ENCODE results near the gene POU3F1.
A peak's percentile ranks its signal among the peaks of the same experiment; 100 is the strongest.

The POU3F1 gene

GRCh38 chr1:38006008-38006828 is 40.4 kb downstream of the POU3F1 start:
- H3K27me3 ChIP-seq (ENCODE audit: control insufficient read depth in 5 of 5, insufficient read depth in 4 of 5, low read length in 5 of 5), result peaks cover 0 to 16% (median 15%) of the 10 kb centered on the region in 5 donors
- H3K9ac ChIP-seq (ENCODE audit: low read length in 5 of 5), result peak overlapping the region in 1 of 5 donors; percentile 66
- peaks cover 2 to 35% (median 20%) of the 10 kb centered on the region in 5 donors for H3K4me1 ChIP-seq (ENCODE audit: control insufficient read depth in 5 of 5, insufficient read depth in 5 of 5, low read length in 5 of 5)
- H3K36me3 ChIP-seq (ENCODE audit: control insufficient read depth in 5 of 5, insufficient read depth in 5 of 5, low read length in 5 of 5), result no peaks in the 10 kb centered on the region
- no peaks in the 10 kb centered on the region for H3K9me3 ChIP-seq (ENCODE audit: control insufficient read depth in 5 of 5, low read length in 5 of 5)
- H3K27ac ChIP-seq (ENCODE audit: low read depth, low read length), result peak overlapping the region; percentile 16
- peak overlapping the region in 4 of 5 donors; percentile 43 to 55 (median 48) for H3K4me3 ChIP-seq (ENCODE audit: low read depth in 1 of 5, low read length in 5 of 5)

- Histone ChIP-seq H3K4me1 (ENCODE audit: control insufficient read depth in 5 of 5, insufficient read depth in 5 of 5, low read length in 5 of 5) (peaks cover 8 to 43% (median 28%) of the 10 kb centered on the region in 5 donors), H3K9ac (ENCODE audit: low read length in 5 of 5) (peak within 1 kb of the TSS in 4 of 5 donors; percentile 59 to 87 (median 74)), H3K36me3 (ENCODE audit: control insufficient read depth in 5 of 5, insufficient read depth in 5 of 5, low read length in 5 of 5) (no peaks in the 10 kb centered on the region), H3K27ac (ENCODE audit: low read depth, low read length) (peak within 1 kb of the TSS; percentile 45), H3K4me3 (ENCODE audit: low read depth in 1 of 5, low read length in 5 of 5) (peak within 1 kb of the TSS; percentile 69 to 86 (median 73)), H3K9me3 (ENCODE audit: control insufficient read depth in 5 of 5, low read length in 5 of 5) (no peaks in the 10 kb centered on the region), H3K27me3 (ENCODE audit: control insufficient read depth in 5 of 5, insufficient read depth in 4 of 5, low read length in 5 of 5) (peaks cover 0 to 20% (median 15%) of the 10 kb centered on the region in 5 donors)
Measured at GRCh38 chr1:38005195-38006007, 41.2 kb downstream of the POU3F1 start, which contains the start of gene FHL3. FHL3 (minus strand) TSS chr1:38005514; CDS start chr1:37999412, 6,102 bp downstream.

- Histone ChIP-seq H3K4me1 (ENCODE audit: control insufficient read depth in 5 of 5, insufficient read depth in 5 of 5, low read length in 5 of 5) (peaks cover 14 to 52% (median 36%) of the 10 kb centered on the region in 5 donors), H3K27ac (ENCODE audit: low read depth, low read length) (peak overlapping the region; percentile 45), H3K4me3 (ENCODE audit: low read depth in 1 of 5, low read length in 5 of 5) (peak overlapping the region; percentile 69 to 86 (median 73)), H3K9ac (ENCODE audit: low read length in 5 of 5) (peak overlapping the region in 4 of 5 donors; percentile 59 to 87 (median 74)), H3K9me3 (ENCODE audit: control insufficient read depth in 5 of 5, low read length in 5 of 5) (no peaks in the 10 kb centered on the region), H3K36me3 (ENCODE audit: control insufficient read depth in 5 of 5, insufficient read depth in 5 of 5, low read length in 5 of 5) (no peaks in the 10 kb centered on the region), H3K27me3 (ENCODE audit: control insufficient read depth in 5 of 5, insufficient read depth in 4 of 5, low read length in 5 of 5) (peaks cover 0 to 27% (median 15%) of the 10 kb centered on the region in 5 donors)
Measured at GRCh38 chr1:38004284-38005108, 42.1 kb downstream of the POU3F1 start.

DNA sequence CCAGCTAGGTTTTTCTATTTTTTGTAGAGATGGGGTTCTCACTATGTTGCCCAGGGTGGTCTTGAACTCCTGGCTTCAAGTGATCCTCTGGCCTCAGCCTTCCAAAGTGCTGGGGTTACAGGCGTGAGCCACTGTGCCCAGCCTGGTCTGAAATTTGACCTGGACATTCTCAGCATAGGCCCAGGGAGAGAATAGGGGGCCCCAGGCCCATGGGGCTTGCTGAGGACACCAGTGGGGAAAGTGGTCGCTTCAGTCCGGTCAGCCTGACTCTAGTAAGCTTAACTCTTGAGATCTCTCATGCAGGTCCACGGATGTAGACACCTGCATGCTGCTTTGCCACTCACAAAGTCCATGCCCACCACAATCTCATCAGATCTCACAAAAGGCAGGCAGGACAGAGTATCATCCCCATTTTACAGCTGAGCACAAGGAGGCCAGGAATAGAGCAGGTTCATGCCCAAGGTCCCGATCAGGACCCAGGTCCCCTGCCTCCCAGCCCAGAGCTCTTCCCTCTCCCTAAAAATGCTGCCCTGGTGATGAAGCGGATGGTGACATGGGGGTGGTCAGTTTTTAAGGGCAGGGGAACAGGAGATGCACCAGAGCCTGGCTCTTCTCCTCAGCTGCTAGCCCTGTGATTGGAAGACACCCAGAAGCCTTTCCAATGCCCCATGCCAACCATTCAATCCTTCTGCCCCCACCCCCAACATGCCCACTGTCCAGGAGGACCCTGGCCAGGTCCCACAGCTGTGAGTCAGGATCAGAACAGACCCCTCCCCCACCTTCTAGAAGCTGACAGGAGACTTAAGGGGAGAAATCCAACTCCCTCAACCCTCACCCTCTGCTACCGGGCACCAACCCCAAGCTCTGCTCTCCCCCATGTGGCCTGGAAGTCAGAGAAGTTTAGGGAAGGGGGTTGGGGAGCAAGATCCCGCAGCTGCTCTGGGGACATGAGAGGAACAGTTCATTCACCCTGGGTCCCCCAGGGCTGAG is 43.0 kb downstream of the POU3F1 start:
- Histone ChIP-seq H3K9ac (ENCODE audit: low read length in 5 of 5) (peak overlapping the region in 3 of 5 donors; percentile 59 to 87 (median 63)), H3K4me1 (ENCODE audit: control insufficient read depth in 5 of 5, insufficient read depth in 5 of 5, low read length in 5 of 5) (peaks cover 14 to 59% (median 46%) of the 10 kb centered on the region in 5 donors), H3K4me3 (ENCODE audit: low read depth in 1 of 5, low read length in 5 of 5) (peak overlapping the region in 4 of 5 donors; percentile 36 to 81 (median 71)), H3K27me3 (ENCODE audit: control insufficient read depth in 5 of 5, insufficient read depth in 4 of 5, low read length in 5 of 5) (peaks cover 0 to 27% (median 20%) of the 10 kb centered on the region in 5 donors), H3K27ac (ENCODE audit: low read depth, low read length) (peak overlapping the region; percentile 45), H3K9me3 (ENCODE audit: control insufficient read depth in 5 of 5, low read length in 5 of 5) (no peaks in the 10 kb centered on the region), H3K36me3 (ENCODE audit: control insufficient read depth in 5 of 5, insufficient read depth in 5 of 5, low read length in 5 of 5) (peaks cover 0 to 4% (median 0%) of the 10 kb centered on the region in 5 donors)

DNA sequence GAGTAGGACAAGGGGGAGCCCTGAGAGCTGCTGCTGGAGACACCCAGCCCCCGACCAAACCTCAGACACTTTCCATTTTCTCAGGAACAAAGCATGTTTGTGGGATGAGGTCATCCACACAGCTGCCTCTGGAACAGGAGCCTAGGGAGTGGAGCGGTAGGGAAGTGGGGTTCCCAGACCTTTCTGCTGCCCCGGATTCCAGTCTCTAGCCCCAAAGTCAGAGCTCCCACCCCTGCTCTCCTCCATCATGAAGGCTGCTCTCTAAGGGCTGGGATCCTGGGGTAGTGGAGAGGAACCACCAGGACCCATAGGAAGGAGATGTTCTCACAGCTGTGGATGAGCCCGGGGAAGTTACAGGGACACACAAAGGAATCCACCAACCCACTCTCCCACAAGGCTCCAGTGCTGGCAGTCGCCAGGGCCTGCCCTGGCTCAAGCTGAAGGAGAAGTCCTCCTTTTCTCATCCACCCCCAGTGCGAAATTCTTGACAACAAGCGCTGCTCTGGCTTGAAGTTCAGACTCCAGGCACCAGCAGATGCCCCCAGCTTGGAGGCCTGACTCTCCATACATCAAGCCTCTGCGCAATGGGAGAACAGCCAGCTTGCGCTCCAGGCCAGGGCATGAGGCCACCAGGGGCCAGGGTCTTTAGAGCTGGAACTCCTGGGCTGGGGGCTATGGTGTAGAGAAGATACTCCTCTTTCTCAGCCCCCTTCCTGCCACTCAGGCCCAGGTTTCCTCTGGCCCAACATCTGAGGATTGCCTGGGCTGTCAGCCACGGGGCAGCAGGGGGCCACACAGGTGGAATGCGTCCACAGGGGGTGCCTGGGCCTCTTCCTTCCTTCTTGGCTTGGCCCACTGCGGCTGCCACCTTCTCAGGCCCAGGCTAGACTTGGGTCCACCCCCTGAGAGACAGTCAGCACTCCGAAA is 45.8 kb downstream of the POU3F1 start:
- peak overlapping the region in 3 of 5 donors; percentile 47 to 68 (median 53) for H3K9ac ChIP-seq (ENCODE audit: low read length in 5 of 5)
- H3K36me3 ChIP-seq (ENCODE audit: control insufficient read depth in 5 of 5, insufficient read depth in 5 of 5, low read length in 5 of 5), result peaks cover 0 to 18% (median 4%) of the 10 kb centered on the region in 5 donors

DNA sequence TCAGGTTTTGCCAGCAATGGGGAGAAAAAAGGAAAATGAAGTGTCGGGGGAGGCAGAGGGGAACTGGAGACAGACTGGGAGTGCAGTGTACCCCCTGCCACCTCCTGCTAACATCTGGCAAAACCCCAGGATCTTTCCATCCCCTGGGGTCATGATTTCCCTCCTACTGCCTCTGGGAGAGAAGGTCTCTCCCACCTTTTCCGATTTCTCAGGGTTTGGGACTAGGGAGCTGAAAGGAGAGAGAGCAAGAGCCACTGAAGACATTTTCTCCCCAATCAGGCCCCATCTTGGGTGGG is 46.4 kb downstream of the POU3F1 start:
- peak overlapping the region; percentile 78 for H3K27ac ChIP-seq (ENCODE audit: low read depth, low read length)
- no peaks in the 10 kb centered on the region for H3K9me3 ChIP-seq (ENCODE audit: control insufficient read depth in 5 of 5, low read length in 5 of 5)
- H3K4me3 ChIP-seq (ENCODE audit: low read depth in 1 of 5, low read length in 5 of 5), result peak overlapping the region in 4 of 5 donors; percentile 13 to 39 (median 19)
- peaks cover 0 to 18% (median 4%) of the 10 kb centered on the region in 5 donors for H3K36me3 ChIP-seq (ENCODE audit: control insufficient read depth in 5 of 5, insufficient read depth in 5 of 5, low read length in 5 of 5)
- H3K27me3 ChIP-seq (ENCODE audit: control insufficient read depth in 5 of 5, insufficient read depth in 4 of 5, low read length in 5 of 5), result peaks cover 2 to 36% (median 26%) of the 10 kb centered on the region in 5 donors
- H3K4me1 ChIP-seq (ENCODE audit: control insufficient read depth in 5 of 5, insufficient read depth in 5 of 5, low read length in 5 of 5), result peaks cover 15 to 87% (median 65%) of the 10 kb centered on the region in 5 donors
- H3K9ac ChIP-seq (ENCODE audit: low read length in 5 of 5), result peak overlapping the region in 3 of 5 donors; percentile 25 to 68 (median 38)

More for the DNA sequence above, 45.8 kb downstream of the POU3F1 start:
- H3K9me3 ChIP-seq (ENCODE audit: control insufficient read depth in 5 of 5, low read length in 5 of 5), result no peaks in the 10 kb centered on the region
- peaks cover 2 to 35% (median 28%) of the 10 kb centered on the region in 5 donors for H3K27me3 ChIP-seq (ENCODE audit: control insufficient read depth in 5 of 5, insufficient read depth in 4 of 5, low read length in 5 of 5)
- H3K4me3 ChIP-seq (ENCODE audit: low read depth in 1 of 5, low read length in 5 of 5), result peak overlapping the region in 2 of 5 donors; percentile 13 to 38
- H3K4me1 ChIP-seq (ENCODE audit: control insufficient read depth in 5 of 5, insufficient read depth in 5 of 5, low read length in 5 of 5), result peaks cover 14 to 82% (median 60%) of the 10 kb centered on the region in 5 donors
- peak overlapping the region; percentile 78 for H3K27ac ChIP-seq (ENCODE audit: low read depth, low read length)

DNA sequence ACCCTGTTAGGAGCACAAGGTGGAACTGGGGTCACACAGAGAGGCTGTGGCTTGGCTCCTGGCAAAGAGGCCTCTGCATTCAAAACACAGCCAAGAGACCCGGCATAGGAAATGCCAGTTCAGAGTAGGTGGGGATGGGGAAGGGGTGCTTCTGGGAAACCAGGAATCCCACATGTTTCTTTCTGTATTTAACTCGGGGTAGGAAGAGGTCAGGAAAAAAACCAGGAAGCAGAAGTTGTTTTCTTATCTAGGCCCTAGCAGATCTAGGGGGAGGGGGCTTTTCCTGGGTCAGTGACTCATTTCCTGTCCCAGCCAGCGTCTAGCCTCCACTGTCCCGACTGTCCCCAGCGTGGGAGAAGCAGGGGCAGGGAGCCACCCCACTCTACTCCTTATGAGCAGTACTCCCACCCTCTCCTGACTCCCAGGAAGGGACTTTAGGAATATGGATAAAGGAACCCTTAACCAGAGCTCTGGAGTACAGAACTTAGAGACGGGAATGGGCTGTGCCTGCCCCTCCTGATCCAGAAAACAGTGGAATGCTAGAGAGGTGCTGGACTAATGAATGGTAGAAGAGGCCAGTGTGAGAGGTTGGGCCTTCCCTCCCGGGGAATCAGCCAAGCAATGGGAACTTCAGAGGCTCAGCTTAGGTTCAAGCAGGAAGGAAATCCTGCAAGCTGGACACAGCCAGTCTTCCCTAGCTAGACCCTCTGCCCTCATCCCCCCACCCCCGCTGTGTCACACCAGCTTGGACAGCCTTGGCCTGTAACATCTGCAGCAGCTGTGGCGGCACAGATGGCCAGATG is 47.0 kb downstream of the POU3F1 start:
- peaks cover 2 to 38% (median 24%) of the 10 kb centered on the region in 5 donors for H3K27me3 ChIP-seq (ENCODE audit: control insufficient read depth in 5 of 5, insufficient read depth in 4 of 5, low read length in 5 of 5)
- no peaks in the 10 kb centered on the region for H3K9me3 ChIP-seq (ENCODE audit: control insufficient read depth in 5 of 5, low read length in 5 of 5)
- peaks cover 16 to 89% (median 66%) of the 10 kb centered on the region in 5 donors for H3K4me1 ChIP-seq (ENCODE audit: control insufficient read depth in 5 of 5, insufficient read depth in 5 of 5, low read length in 5 of 5)
- peak overlapping the region in 3 of 5 donors; percentile 38 to 68 (median 38) for H3K9ac ChIP-seq (ENCODE audit: low read length in 5 of 5)
- peaks cover 0 to 18% (median 4%) of the 10 kb centered on the region in 5 donors for H3K36me3 ChIP-seq (ENCODE audit: control insufficient read depth in 5 of 5, insufficient read depth in 5 of 5, low read length in 5 of 5)
- peak overlapping the region; percentile 78 for H3K27ac ChIP-seq (ENCODE audit: low read depth, low read length)
- peak overlapping the region in 4 of 5 donors; percentile 13 to 39 (median 19) for H3K4me3 ChIP-seq (ENCODE audit: low read depth in 1 of 5, low read length in 5 of 5)

Data from subcutaneous abdominal adipose tissue (tissue), 5 donors.